Measurements from ENCODE around the gene ROBO1.

DNA sequence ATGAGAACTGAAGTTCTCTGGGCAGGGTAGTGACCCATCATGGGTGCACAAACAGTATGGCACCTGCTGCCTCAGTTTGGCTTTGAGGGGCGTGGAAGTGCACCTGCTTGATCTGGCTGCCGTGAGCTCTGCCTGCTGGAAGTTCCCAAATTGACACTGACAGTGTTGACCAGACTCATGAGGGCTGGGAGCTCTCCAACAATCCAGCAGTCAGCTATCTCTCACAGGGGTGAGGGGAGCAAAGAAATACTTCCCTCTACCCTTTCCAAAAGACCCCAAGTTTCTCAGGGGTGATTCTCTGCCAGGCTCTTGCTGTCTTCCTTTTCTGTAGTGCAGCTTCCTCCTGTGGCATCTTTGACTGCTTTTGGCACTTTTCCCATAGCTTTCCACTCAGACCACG, 49.4 kb upstream of the ROBO1 start:
- TF ChIP-seq, protein P1, sequence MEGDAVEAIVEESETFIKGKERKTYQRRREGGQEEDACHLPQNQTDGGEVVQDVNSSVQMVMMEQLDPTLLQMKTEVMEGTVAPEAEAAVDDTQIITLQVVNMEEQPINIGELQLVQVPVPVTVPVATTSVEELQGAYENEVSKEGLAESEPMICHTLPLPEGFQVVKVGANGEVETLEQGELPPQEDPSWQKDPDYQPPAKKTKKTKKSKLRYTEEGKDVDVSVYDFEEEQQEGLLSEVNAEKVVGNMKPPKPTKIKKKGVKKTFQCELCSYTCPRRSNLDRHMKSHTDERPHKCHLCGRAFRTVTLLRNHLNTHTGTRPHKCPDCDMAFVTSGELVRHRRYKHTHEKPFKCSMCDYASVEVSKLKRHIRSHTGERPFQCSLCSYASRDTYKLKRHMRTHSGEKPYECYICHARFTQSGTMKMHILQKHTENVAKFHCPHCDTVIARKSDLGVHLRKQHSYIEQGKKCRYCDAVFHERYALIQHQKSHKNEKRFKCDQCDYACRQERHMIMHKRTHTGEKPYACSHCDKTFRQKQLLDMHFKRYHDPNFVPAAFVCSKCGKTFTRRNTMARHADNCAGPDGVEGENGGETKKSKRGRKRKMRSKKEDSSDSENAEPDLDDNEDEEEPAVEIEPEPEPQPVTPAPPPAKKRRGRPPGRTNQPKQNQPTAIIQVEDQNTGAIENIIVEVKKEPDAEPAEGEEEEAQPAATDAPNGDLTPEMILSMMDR (IDR thresholded peaks at IDR 0.05): no peak
- TF ChIP-seq ZFX (IDR thresholded peaks at IDR 0.05; ENCODE audit: borderline replicate concordance): no peak
